PC-3 (cell line): ENCODE results near the gene KLHL12. TPM values are rescaled to one million over a fixed set of nuclear protein-coding genes. Genes with fewer than 3 reads are reported as not detected.

Experiments
- ATAC-seq: fragments of 200-7000 bp; cut with Tn5 transposase; 2 replicates; pipeline ENCODE4 v1.9.1; 2020; ENCODE audit warnings: mild to moderate bottlenecking, moderate library complexity
- BruUV-seq: library from RNA; stranded (reverse); fragments of 400-500 nt; replicated peaks from 2 replicates; lab custom pipeline; 2021; lab: Mats Ljungman, UMichigan
- CTCF ChIA-PET: fragments of 300-600 bp; sonication (Branson Sonifier 250); formaldehyde crosslinking; loops from one replicate; lab custom pipeline; 2022; ENCODE audit warnings: antibody characterized with exemption; lab: Charles Lee
- POLR2A ChIA-PET: fragments of 300-600 bp; sonication (Branson Sonifier 250); formaldehyde crosslinking; loops from one replicate; lab custom pipeline; 2022; ENCODE audit warnings: antibody characterized with exemption; ENCODE audit not compliant: unreplicated experiment; lab: Charles Lee
- DNase-seq: peaks from one replicate; pipeline ENCODE4 v3.0.0-alpha.2; 2015
- H2AFZ ChIP-seq: fragments of 300-600 bp; sonication (generic); 2 replicates; pipeline ENCODE4 v1.6.0; 2016; ENCODE audit warnings: antibody characterized with exemption, low read length
- H3F3A ChIP-seq: fragments of 300-600 bp; sonication (generic); one replicate; pipeline ENCODE4 v1.6.0; 2017; ENCODE audit warnings: antibody characterized with exemption, low read length, control low read depth, mild to moderate bottlenecking; ENCODE audit not compliant: unreplicated experiment
- H3K27ac ChIP-seq: fragments of 300-600 bp; sonication (generic); 2 replicates; pipeline ENCODE4 v1.5.1; 2016; ENCODE audit warnings: mild to moderate bottlenecking, low read length
- H3K27me3 ChIP-seq: fragments of 300-600 bp; sonication (generic); 2 replicates; pipeline ENCODE4 v1.6.1; 2016; ENCODE audit warnings: low read length, mixed read lengths
- H3K36me3 ChIP-seq: fragments of 300-600 bp; sonication (generic); 2 replicates; pipeline ENCODE4 v1.6.1; 2016; ENCODE audit warnings: low read depth, mixed run types, low read length, mixed read lengths
- H3K4me1 ChIP-seq: fragments of 300-600 bp; sonication (generic); 2 replicates; pipeline ENCODE4 v1.5.1; 2016; ENCODE audit warnings: low read length; ENCODE audit not compliant: insufficient read depth
- H3K4me2 ChIP-seq: fragments of 300-600 bp; sonication (generic); 2 replicates; pipeline ENCODE4 v1.6.0; 2016; ENCODE audit warnings: low read length
- H3K4me3 ChIP-seq: fragments of 300-600 bp; sonication (generic); 2 replicates; pipeline ENCODE4 v1.5.1; 2016; ENCODE audit warnings: mild to moderate bottlenecking, low read length, mixed read lengths
- H3K79me2 ChIP-seq: fragments of 300-600 bp; sonication (generic); 2 replicates; pipeline ENCODE4 v1.6.1; 2017; ENCODE audit warnings: low read length, mixed read lengths
- H3K9ac ChIP-seq: fragments of 300-600 bp; sonication (generic); 2 replicates; pipeline ENCODE4 v1.6.0; 2016; ENCODE audit warnings: mild to moderate bottlenecking, low read length
- H3K9me2 ChIP-seq: fragments of 300-600 bp; sonication (generic); replicated peaks from 2 replicates; pipeline ENCODE4 v1.6.1; 2016; ENCODE audit warnings: mixed run types, low read length, mixed read lengths
- H3K9me3 ChIP-seq: fragments of 300-600 bp; sonication (generic); 2 replicates; pipeline ENCODE4 v1.6.1; 2016; ENCODE audit warnings: low read length, mixed read lengths
- H4K20me1 ChIP-seq: fragments of 300-600 bp; sonication (generic); 2 replicates; pipeline ENCODE4 v1.6.1; 2016; ENCODE audit warnings: low read length, mixed read lengths
- EZH2 ChIP-seq: fragments of 300-600 bp; sonication (generic); IDR thresholded peaks from one replicate; pipeline ENCODE4 v1.6.1; 2017; ENCODE audit warnings: antibody characterized with exemption, mild to moderate bottlenecking, low read length; ENCODE audit not compliant: unreplicated experiment
- EZH2phosphoT487 ChIP-seq: fragments of 300-600 bp; sonication (generic); IDR thresholded peaks from 2 replicates; pipeline ENCODE4 v1.6.1; 2018; ENCODE audit warnings: mild to moderate bottlenecking, antibody characterized with exemption, low read length, borderline replicate concordance
- intact Hi-C: fragments of 100-400 bp; cut with micrococcal nuclease; formaldehyde crosslinking; loops from 2 replicates; pipeline ENCODE4 v1.9.0; 2023
- total RNA-seq: library from RNA; depleted of rRNA; stranded (reverse); fragments of >200 nt; gene quantifications from 2 replicates; pipeline ENCODE4 v1.2.3, GENCODE V29; 2014
- TF ChIP-seq, protein P1 (sequence below): fragments of 300-600 bp; sonication (generic); conservative IDR thresholded peaks from 2 replicates; pipeline ENCODE4 v1.5.1; 2017; ENCODE audit warnings: antibody characterized with exemption, low read depth, mild to moderate bottlenecking, low read length

Gene KLHL12
- total RNA-seq, 1 experiment from 2014 or later = 25.2 TPM

DNA sequence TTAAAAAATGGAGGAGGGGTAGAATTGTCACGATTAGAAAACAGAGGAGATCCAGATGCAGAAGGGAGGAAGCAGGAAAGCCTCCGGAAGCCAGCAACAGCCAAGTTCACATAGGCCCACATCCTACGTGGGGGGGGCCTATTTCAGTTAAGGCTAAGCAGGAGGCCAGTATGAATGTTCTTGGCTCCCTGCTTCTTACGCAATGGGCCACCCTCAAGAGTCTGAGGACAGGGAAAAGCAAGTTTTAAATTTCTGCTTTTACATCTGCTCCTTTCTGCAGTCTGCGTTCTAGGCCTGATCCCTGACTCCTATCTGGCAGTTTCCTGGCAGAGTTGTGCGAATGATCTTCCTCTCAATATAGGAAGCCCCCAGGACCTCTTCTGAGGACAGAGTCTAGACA lies 68.7 kb downstream of the KLHL12 start:
- TF ChIP-seq, protein P1, sequence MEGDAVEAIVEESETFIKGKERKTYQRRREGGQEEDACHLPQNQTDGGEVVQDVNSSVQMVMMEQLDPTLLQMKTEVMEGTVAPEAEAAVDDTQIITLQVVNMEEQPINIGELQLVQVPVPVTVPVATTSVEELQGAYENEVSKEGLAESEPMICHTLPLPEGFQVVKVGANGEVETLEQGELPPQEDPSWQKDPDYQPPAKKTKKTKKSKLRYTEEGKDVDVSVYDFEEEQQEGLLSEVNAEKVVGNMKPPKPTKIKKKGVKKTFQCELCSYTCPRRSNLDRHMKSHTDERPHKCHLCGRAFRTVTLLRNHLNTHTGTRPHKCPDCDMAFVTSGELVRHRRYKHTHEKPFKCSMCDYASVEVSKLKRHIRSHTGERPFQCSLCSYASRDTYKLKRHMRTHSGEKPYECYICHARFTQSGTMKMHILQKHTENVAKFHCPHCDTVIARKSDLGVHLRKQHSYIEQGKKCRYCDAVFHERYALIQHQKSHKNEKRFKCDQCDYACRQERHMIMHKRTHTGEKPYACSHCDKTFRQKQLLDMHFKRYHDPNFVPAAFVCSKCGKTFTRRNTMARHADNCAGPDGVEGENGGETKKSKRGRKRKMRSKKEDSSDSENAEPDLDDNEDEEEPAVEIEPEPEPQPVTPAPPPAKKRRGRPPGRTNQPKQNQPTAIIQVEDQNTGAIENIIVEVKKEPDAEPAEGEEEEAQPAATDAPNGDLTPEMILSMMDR = no peak
- TF ChIP-seq EZH2phosphoT487 (no peak), EZH2 (no peak)
- Histone ChIP-seq H3K9me2 (no peaks in the 10 kb centered on the region), H3K27ac (no peak overlapping the region), H3K4me3 (no peak overlapping the region), H3K4me2 (no peak overlapping the region), H3K27me3 (no peaks in the 10 kb centered on the region), H3F3A (no peaks in the 10 kb centered on the region), H3K4me1 (peaks cover 14% of the 10 kb centered on the region; the same call in 1 of the 2 replicates), H3K9ac (no peak overlapping the region), H3K36me3 (peaks cover 5% of the 10 kb centered on the region; the same call in 1 of the 2 replicates), H3K79me2 (0 out of 2 replicates have a peak, but pooled peaks cover 6% of the 10 kb centered on the region), H3K9me3 (no peaks in the 10 kb centered on the region), H2AFZ (no peak overlapping the region), H4K20me1 (no peaks in the 10 kb centered on the region)
- no peak for ATAC-seq
- CTCF ChIA-PET = no interaction called here
- no peak for DNase-seq
- no TSS peak for BruUV-seq
- intact Hi-C loops = no loop called here
- POLR2A ChIA-PET = no interaction called here

DNA sequence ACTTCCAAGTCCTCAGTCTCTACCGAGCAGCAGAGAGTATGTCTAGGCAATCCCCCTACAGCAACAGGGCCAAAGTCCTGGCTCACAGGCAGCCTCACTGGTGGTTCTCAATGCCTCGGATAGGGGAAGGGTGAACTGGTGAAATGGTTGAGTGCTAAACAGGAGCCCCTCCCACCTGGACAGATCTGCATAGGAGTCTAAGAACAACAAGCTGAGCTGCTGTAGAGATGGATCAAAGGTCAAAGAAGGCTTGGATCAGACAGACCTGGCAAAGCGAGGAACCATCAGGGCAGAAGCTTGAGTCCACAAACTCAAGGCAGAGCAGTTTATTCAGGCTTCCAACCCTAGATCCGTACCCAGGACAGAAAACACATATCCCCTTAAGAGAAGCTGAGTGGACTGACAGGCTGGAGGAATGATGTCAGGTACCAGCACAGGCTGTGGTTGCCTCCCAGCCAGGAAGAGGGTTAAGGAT lies 69.9 kb downstream of the KLHL12 start:
- ChIA-PET CTCF (no interaction called here), POLR2A (no interaction called here)
- no peaks in the 10 kb centered on the region for H3K9me3 ChIP-seq
- no peak overlapping the region for H3K9ac ChIP-seq
- intact Hi-C loops = no loop called here
- H3K27me3 ChIP-seq = no peaks in the 10 kb centered on the region
- H3K36me3 ChIP-seq = peaks cover 5% of the 10 kb centered on the region; the same call in 1 of the 2 replicates
- ATAC-seq (no peak), DNase-seq (no peak)
- H3K4me3 ChIP-seq = no peak overlapping the region
- 0 out of 2 replicates have a peak, but pooled peaks cover 6% of the 10 kb centered on the region for H3K79me2 ChIP-seq
- H3K4me1 ChIP-seq = peaks cover 11% of the 10 kb centered on the region; the same call in 1 of the 2 replicates
- no peaks in the 10 kb centered on the region for H3F3A ChIP-seq
- H3K9me2 ChIP-seq = no peaks in the 10 kb centered on the region
- H4K20me1 ChIP-seq = no peaks in the 10 kb centered on the region
- TF ChIP-seq EZH2 (no peak), EZH2phosphoT487 (no peak)
- TF ChIP-seq, protein P1 = no peak
- no TSS peak for BruUV-seq
- no peak overlapping the region for H3K4me2 ChIP-seq
- no peak overlapping the region for H3K27ac ChIP-seq
- no peak overlapping the region for H2AFZ ChIP-seq

DNA sequence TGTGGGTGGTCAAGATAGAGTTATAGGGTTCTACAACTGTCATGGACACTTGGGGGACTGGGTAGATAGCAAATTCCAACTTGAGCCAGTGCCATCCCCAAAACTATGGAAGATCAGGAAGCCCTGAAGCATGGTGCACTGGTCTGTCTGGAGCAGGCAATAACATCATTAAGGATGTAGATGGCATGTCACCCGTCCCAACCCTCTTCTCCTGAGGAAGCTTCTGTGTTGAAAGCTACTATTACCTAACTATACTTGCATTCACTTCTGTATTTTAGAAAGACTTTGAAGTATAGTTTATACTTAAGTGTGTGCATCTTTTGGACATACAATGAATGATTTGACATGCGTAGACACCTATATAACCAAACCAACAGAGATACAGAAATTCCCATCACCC lies 71.0 kb downstream of the KLHL12 start:
- Histone ChIP-seq H3K9me3 (no peaks in the 10 kb centered on the region), H3K79me2 (0 out of 2 replicates have a peak, but pooled peaks cover 6% of the 10 kb centered on the region), H3F3A (no peaks in the 10 kb centered on the region), H2AFZ (no peak overlapping the region), H3K9ac (no peak overlapping the region), H3K4me3 (no peak overlapping the region), H3K27me3 (no peaks in the 10 kb centered on the region), H3K9me2 (no peaks in the 10 kb centered on the region), H3K4me2 (no peak overlapping the region), H4K20me1 (no peaks in the 10 kb centered on the region), H3K4me1 (peaks cover 7% of the 10 kb centered on the region; the same call in 1 of the 2 replicates), H3K36me3 (peaks cover 5% of the 10 kb centered on the region; the same call in 1 of the 2 replicates), H3K27ac (no peak overlapping the region)
- TF ChIP-seq EZH2 = no peak
- TF ChIP-seq EZH2phosphoT487 = no peak
- TF ChIP-seq, protein P1 = no peak
- intact Hi-C loops = no loop called here
- ChIA-PET POLR2A (no interaction called here), CTCF (no interaction called here)
- no peak for ATAC-seq
- no TSS peak for BruUV-seq
- no peak for DNase-seq
